IPS DF 6.9 (cell line): Measurements from ENCODE around the gene IGFALS.

Experiments used
- DNase-seq: peaks from one replicate; pipeline ENCODE4 v3.0.0-alpha.2; 2013; ENCODE audit warnings: low read depth, low spot score
- H3K27ac ChIP-seq: one replicate; pipeline ENCODE4 v1.5.1; 2013; ENCODE audit warnings: low read length, control low read depth
- H3K27me3 ChIP-seq: 2 replicates; pipeline ENCODE4 v1.6.1; 2013; ENCODE audit warnings: mild to moderate bottlenecking, low read length; ENCODE audit not compliant: control insufficient read depth, insufficient read depth
- H3K36me3 ChIP-seq: 2 replicates; pipeline ENCODE4 v1.6.1; 2013; ENCODE audit warnings: low read length; ENCODE audit not compliant: control insufficient read depth, insufficient read depth
- H3K4me1 ChIP-seq: 2 replicates; pipeline ENCODE4 v1.6.1; 2013; ENCODE audit warnings: low read length; ENCODE audit not compliant: control insufficient read depth, insufficient read depth
- H3K4me3 ChIP-seq: 2 replicates; pipeline ENCODE4 v1.5.1; 2013; ENCODE audit warnings: mild to moderate bottlenecking, low read length
- H3K9me3 ChIP-seq: 2 replicates; pipeline ENCODE4 v1.6.1; 2013; ENCODE audit warnings: low read length, inconsistent platforms; ENCODE audit not compliant: control insufficient read depth, insufficient read depth
- WGBS: extraction: QIAGEN DNeasy Blood & Tissue Kit; methylation state at CpG from one replicate; pipeline ENCODE4 v1.1.7; 2013; ENCODE audit warnings: mixed read lengths, missing lambda C conversion rate; ENCODE audit not compliant: insufficient read length, insufficient coverage; 5-methylcytosine and 5-hydroxymethylcytosine counted together

Gene IGFALS

DNA sequence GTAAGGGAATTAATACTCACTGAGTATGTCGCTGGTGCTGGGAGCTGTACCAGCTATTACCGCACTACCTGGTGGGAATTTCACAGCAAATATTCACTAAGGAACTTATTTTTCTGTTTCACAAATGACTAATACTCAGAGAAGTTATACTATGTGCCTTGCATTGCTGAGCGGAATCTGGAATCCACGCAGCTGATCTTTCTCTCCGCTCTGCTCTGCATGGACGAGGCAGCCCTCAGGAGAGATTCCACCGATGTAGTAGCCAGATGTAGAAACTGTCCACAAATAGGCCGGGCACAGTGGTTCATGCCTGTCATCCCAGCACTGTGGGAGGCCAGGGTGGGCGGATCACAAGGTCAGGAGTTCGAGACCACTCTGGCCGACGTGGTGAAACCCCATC lies 39.3 kb downstream of the IGFALS start:
- WGBS: no CpG with 5 or more reads among the region's 12 CpGs
- Histone ChIP-seq H3K4me3 (no peak overlapping the region), H3K36me3 (peaks cover 7% of the 10 kb centered on the region), H3K27me3 (no peaks in the 10 kb centered on the region), H3K27ac (no peak overlapping the region), H3K9me3 (no peaks in the 10 kb centered on the region), H3K4me1 (no peaks in the 10 kb centered on the region)
- DNase-seq: no peak

DNA sequence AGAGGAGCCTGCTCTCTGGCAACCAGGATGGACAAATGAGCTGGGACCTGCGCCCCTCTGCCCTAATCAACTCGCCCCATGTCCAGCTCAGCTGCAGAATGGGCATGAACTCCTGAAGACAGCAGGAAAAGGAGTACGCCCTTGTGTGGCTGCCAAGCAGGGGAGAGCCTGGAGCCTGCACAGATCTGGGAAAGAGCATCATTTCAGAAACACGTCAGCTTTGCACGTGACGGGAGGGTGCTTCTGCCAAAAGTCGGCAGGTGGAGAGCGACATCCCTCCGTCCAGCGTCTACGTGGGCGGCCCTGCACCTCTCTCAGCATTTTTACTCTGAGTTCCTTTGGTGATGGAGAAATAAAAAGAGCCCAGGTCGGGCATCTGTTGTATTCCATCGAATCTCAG lies 40.7 kb downstream of the IGFALS start:
- DNase-seq: no peak
- Histone ChIP-seq H3K9me3 (no peaks in the 10 kb centered on the region), H3K4me1 (no peaks in the 10 kb centered on the region), H3K27ac (no peak overlapping the region), H3K36me3 (peaks cover 12% of the 10 kb centered on the region), H3K4me3 (no peak overlapping the region), H3K27me3 (no peaks in the 10 kb centered on the region)
- WGBS: no CpG with 5 or more reads among the region's 14 CpGs

- Histone ChIP-seq H3K36me3 (peaks cover 9% of the 10 kb centered on the region), H3K27me3 (no peaks in the 10 kb centered on the region), H3K4me3 (no peak overlapping the region), H3K4me1 (no peaks in the 10 kb centered on the region), H3K9me3 (no peaks in the 10 kb centered on the region), H3K27ac (no peak overlapping the region)
- DNase-seq: no peak
- no CpG with 5 or more reads among the region's 16 CpGs for WGBS
Observed at GRCh38 chr16:1751946-1752345, 41.6 kb downstream of the IGFALS start.

GRCh38 chr16:1749152-1750117 lies 44.1 kb downstream of the IGFALS start:
- Histone ChIP-seq H3K9me3 (no peaks in the 10 kb centered on the region), H3K27me3 (no peaks in the 10 kb centered on the region), H3K4me1 (no peaks in the 10 kb centered on the region), H3K4me3 (no peak overlapping the region), H3K27ac (no peak overlapping the region), H3K36me3 (peaks cover 13% of the 10 kb centered on the region)
- no peak for DNase-seq
- no CpG with 5 or more reads among the region's 29 CpGs for WGBS

GRCh38 chr16:1747934-1748333 lies 45.6 kb downstream of the IGFALS start:
- Histone ChIP-seq H3K9me3 (no peaks in the 10 kb centered on the region), H3K27ac (no peak overlapping the region), H3K4me1 (no peaks in the 10 kb centered on the region), H3K27me3 (no peaks in the 10 kb centered on the region), H3K36me3 (peaks cover 13% of the 10 kb centered on the region), H3K4me3 (no peak overlapping the region; the same call in 1 of the 2 replicates)
- DNase-seq: no peak
- no CpG with 5 or more reads among the region's 11 CpGs for WGBS

GRCh38 chr16:1746693-1747195 lies 46.8 kb downstream of the IGFALS start:
- no peak for DNase-seq

GRCh38 chr16:1745900-1746692 lies 47.4 kb downstream of the IGFALS start:
- no peak overlapping the region for H3K4me3 ChIP-seq
- WGBS: no CpG with 5 or more reads among the region's 29 CpGs

More at GRCh38 chr16:1746693-1747195, 46.8 kb downstream of the IGFALS start:
- Histone ChIP-seq H3K4me3 (no peak overlapping the region), H3K36me3 (peaks cover 10% of the 10 kb centered on the region), H3K9me3 (no peaks in the 10 kb centered on the region), H3K27ac (no peak overlapping the region), H3K27me3 (no peaks in the 10 kb centered on the region), H3K4me1 (no peaks in the 10 kb centered on the region)
- no CpG with 5 or more reads among the region's 31 CpGs for WGBS

DNA sequence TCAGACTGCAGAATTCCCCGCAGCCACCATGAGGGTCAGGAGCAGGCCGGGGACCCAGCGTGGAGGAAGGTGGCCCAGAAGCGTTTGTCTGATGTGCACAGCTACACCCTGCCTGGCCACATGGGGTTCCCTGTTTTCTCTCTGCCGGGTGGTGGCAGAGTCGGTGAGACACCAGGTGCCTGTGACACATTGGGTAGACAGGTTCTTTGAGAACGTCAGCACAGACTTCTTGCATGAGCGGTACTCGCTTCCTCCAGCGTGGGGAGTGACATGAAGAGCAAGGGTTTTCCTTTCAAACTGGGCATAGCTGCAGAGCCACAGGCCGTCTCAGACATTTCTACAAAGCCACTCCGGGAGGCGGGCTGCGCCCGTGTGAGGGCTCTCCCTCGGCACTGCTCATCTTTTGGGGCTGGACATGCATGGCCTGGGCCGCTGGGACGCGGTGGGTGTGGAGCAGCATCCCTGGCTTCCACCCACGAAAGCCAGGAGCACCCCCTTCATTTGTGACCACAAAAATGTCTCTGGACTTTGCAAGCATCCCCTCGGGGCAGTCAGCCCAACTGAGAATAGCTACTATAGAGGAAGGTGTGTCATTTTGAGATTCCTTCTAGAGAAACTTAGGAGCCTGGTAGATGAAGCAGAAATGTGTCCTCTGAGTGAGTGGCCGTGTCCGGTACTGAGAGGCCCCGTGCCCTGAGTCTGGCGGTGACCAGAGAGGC lies 48.2 kb downstream of the IGFALS start:
- no peak overlapping the region for H3K27ac ChIP-seq

More at GRCh38 chr16:1745900-1746692, 47.4 kb downstream of the IGFALS start:
- no peak for DNase-seq
- Histone ChIP-seq H3K9me3 (no peaks in the 10 kb centered on the region), H3K27ac (no peak overlapping the region), H3K4me1 (no peaks in the 10 kb centered on the region), H3K27me3 (no peaks in the 10 kb centered on the region), H3K36me3 (peaks cover 10% of the 10 kb centered on the region)

GRCh38 chr16:1744338-1744840 lies 49.1 kb downstream of the IGFALS start:
- DNase-seq: no peak
- Histone ChIP-seq H3K4me1 (no peaks in the 10 kb centered on the region), H3K4me3 (no peak overlapping the region), H3K27ac (no peak overlapping the region), H3K36me3 (peaks cover 10% of the 10 kb centered on the region), H3K9me3 (no peaks in the 10 kb centered on the region), H3K27me3 (no peaks in the 10 kb centered on the region)
- no CpG with 5 or more reads among the region's 24 CpGs for WGBS

More for the DNA sequence above, 48.2 kb downstream of the IGFALS start:
- Histone ChIP-seq H3K27me3 (no peaks in the 10 kb centered on the region), H3K9me3 (no peaks in the 10 kb centered on the region), H3K4me3 (no peak overlapping the region), H3K36me3 (peaks cover 10% of the 10 kb centered on the region), H3K4me1 (no peaks in the 10 kb centered on the region)
- WGBS: no CpG with 5 or more reads among the region's 25 CpGs
- DNase-seq: no peak
